GM19467 (cell line): ENCODE data around the gene POLN.
"Not testable (repeated sequence)": the region's sequence is repeated elsewhere in the genome, so short reads cannot be mapped to it uniquely, and the experiment has no call there.

Experiments
- ATAC-seq: cut with Tn5 transposase; IDR thresholded peaks from one replicate; pipeline ENCODE4 v1.9.1; 2021; ENCODE audit warnings: mild to moderate bottlenecking, moderate library complexity; ENCODE audit not compliant: unreplicated experiment

The POLN gene

GRCh38 chr4:2172161-2172560, 69.8 kb downstream of the POLN start:
- no peak for ATAC-seq

GRCh38 chr4:2168469-2169319, 73.2 kb downstream of the POLN start:
- no peak for ATAC-seq

- ATAC-seq: no peak
Observed at GRCh38 chr4:2166253-2166652, 75.7 kb downstream of the POLN start.

GRCh38 chr4:2165391-2165790, 76.5 kb downstream of the POLN start:
- ATAC-seq: no peak

- no peak for ATAC-seq
Observed at GRCh38 chr4:2163311-2163821, 78.6 kb downstream of the POLN start.

GRCh38 chr4:2161092-2161703, 80.7 kb downstream of the POLN start:
- not testable (repeated sequence) for ATAC-seq

GRCh38 chr4:2159931-2160330, 82.0 kb downstream of the POLN start:
- ATAC-seq: no peak

GRCh38 chr4:2155246-2155645, 86.7 kb downstream of the POLN start:
- no peak for ATAC-seq

- ATAC-seq: no peak
Observed at GRCh38 chr4:2154215-2154740, 87.6 kb downstream of the POLN start.

GRCh38 chr4:2151544-2151943, 90.4 kb downstream of the POLN start:
- ATAC-seq: no peak

- no peak for ATAC-seq
Observed at GRCh38 chr4:2150076-2150475, 91.8 kb downstream of the POLN start.

- no peak for ATAC-seq
Observed at GRCh38 chr4:2142630-2143427, 99.1 kb downstream of the POLN start.

GRCh38 chr4:2141762-2142451, 100.0 kb downstream of the POLN start:
- ATAC-seq: no peak

GRCh38 chr4:2141022-2141761, 100.7 kb downstream of the POLN start:
- ATAC-seq: no peak

- no peak for ATAC-seq
Observed at GRCh38 chr4:2138846-2139500, 102.9 kb downstream of the POLN start.

- no peak for ATAC-seq
Observed at GRCh38 chr4:2136726-2137125, 105.2 kb downstream of the POLN start.

- ATAC-seq: no peak
Observed at GRCh38 chr4:2135083-2135482, 106.8 kb downstream of the POLN start.

GRCh38 chr4:2132438-2132837, 109.5 kb downstream of the POLN start:
- ATAC-seq: no peak

- ATAC-seq: no peak
Observed at GRCh38 chr4:2127609-2128332, 114.2 kb downstream of the POLN start.
